Transverse colon (tissue), 4 donors: ENCODE data around the gene CD96. TPM values are rescaled to one million over a fixed set of nuclear protein-coding genes. Genes with fewer than 3 reads are reported as not detected.

ENCODE experiments used
- DNase-seq: peaks from one replicate; pipeline ENCODE4 v3.0.0-alpha.2; 2019
- H3K27ac ChIP-seq, 4 donors: fragments of 200-600 bp; sonication (generic); 2 replicates each; pipeline ENCODE4 v1.5.1; 2016 to 2018; ENCODE audit warnings: inconsistent platforms in 4 of 4
- H3K27me3 ChIP-seq: fragments of 200-600 bp; sonication (generic); 2 replicates; pipeline ENCODE4 v1.5.1; 2017; ENCODE audit warnings: inconsistent platforms
- H3K36me3 ChIP-seq, 4 donors: fragments of 200-600 bp; sonication (generic); 2 replicates each; pipeline ENCODE4 v1.5.1; 2017 to 2019; ENCODE audit warnings: inconsistent platforms in 4 of 4
- H3K4me1 ChIP-seq, 4 donors: fragments of 200-600 bp; sonication (generic); 2 replicates each; pipeline ENCODE4 v1.5.1; 2017 to 2020; ENCODE audit warnings: inconsistent platforms in 4 of 4
- H3K4me3 ChIP-seq, 4 donors: fragments of 200-600 bp; sonication (generic); 1 replicate in 1 of 4; 2 replicates in 3 of 4; pipeline versions ENCODE4 v1.5.1 to v1.6.1; 2017 to 2019; ENCODE audit warnings: inconsistent platforms in 4 of 4
- H3K9me3 ChIP-seq, 2 donors: fragments of 200-600 bp; sonication (generic); 2 replicates each; pipeline ENCODE4 v1.5.1; 2017 to 2019; ENCODE audit warnings: inconsistent platforms in 2 of 2
- CTCF ChIP-seq, 5 experiments: fragments of 200-600 bp in 3 of 5; fragments of 450-650 bp in 2 of 5; sonication (generic) in 3 of 5; IDR thresholded peaks; 1 replicate in 2 of 5; 2 replicates in 3 of 5; pipeline ENCODE4 v1.5.1; 2016 to 2017; ENCODE audit warnings: antibody characterized with exemption in 5 of 5, inconsistent platforms in 3 of 5, mild to moderate bottlenecking in 2 of 5, moderate library complexity in 1 of 5
- EP300 ChIP-seq: sonication (generic); formaldehyde crosslinking; IDR thresholded peaks from one replicate; pipeline ENCODE4 v1.6.1; 2017; ENCODE audit warnings: antibody characterized with exemption, low read depth
- POLR2A ChIP-seq: fragments of 450-650 bp; IDR thresholded peaks from one replicate; pipeline ENCODE4 v1.6.1; 2016; ENCODE audit warnings: antibody characterized with exemption, mild to moderate bottlenecking, moderate library complexity
- POLR2AphosphoS5 ChIP-seq, 3 donors: sonication (generic); formaldehyde crosslinking; IDR thresholded peaks; one replicate each; pipeline ENCODE4 v1.6.1; 2016; ENCODE audit warnings: antibody characterized with exemption in 3 of 3
- WGBS, 2 donors: methylation state at CpG; one replicate each; pipeline ENCODE4 v1.1.5; 2018; ENCODE audit warnings: low coverage in 1 of 2; 5-methylcytosine and 5-hydroxymethylcytosine counted together
- in situ Hi-C, 4 donors: fragments of 200-750 bp; cut with MboI; loops; one replicate each; pipeline versions ENCODE4 v1.15.0 to v1.15.1; 2017; ENCODE audit warnings: low sequenced_read_pairs in 3 of 4, low pct_ligation_motif_present in 1 of 4, low pct_unique_long_range_greater_than_20kb in 1 of 4
- intact Hi-C: fragments of 100-400 bp; cut with DNase I; formaldehyde crosslinking; loops from one replicate; pipeline ENCODE4 v1.15.1; 2023; ENCODE audit warnings: low total_unique reads
- total RNA-seq, 4 donors: library from RNA; depleted of rRNA; stranded (reverse); fragments of >200 nt; gene quantifications; one replicate each; pipeline ENCODE4 v1.1.0, GENCODE V29; 2016

CD96 gene
- total RNA-seq, 4 donors from 2014 or later, result 5.5 to 24.3 (median 13.0) TPM

DNA sequence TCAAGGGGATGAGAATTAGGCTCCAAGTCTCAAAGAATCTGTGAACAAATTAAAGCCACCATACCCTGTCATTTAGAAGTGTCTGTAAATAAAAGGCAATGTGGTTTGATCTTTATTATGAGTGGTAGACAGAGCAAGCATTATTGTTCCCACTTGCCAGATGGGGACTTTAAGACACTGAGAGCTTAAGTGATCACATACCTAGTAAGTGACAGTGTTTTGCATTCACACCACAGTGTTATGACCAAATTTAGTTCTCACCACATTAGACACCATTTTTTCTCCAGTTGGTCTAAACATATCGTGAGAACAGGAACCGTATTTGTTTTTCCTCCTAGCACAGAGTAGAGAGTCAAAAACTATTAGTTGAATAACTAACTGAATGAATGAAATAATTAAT is 66.4 kb downstream of the CD96 start:
- TF ChIP-seq EP300 (no peak), POLR2A (no peak), CTCF (IDR thresholded peaks at IDR 0.05) (no peak), POLR2AphosphoS5 (IDR thresholded peaks at IDR 0.05) (no peak)
- in situ Hi-C loops (no loop called here), intact Hi-C loops (no loop called here)
- 53 to 82% methylated on average over 2 of the region's 2 CpGs for WGBS, 2 donors
- Histone ChIP-seq H3K9me3 (no peaks in the 10 kb centered on the region), H3K27me3 (no peaks in the 10 kb centered on the region), H3K4me1 (no peaks in the 10 kb centered on the region), H3K36me3 (no peaks in the 10 kb centered on the region), H3K27ac (no peak overlapping the region), H3K4me3 (no peak overlapping the region)
- DNase-seq, result no peak

DNA sequence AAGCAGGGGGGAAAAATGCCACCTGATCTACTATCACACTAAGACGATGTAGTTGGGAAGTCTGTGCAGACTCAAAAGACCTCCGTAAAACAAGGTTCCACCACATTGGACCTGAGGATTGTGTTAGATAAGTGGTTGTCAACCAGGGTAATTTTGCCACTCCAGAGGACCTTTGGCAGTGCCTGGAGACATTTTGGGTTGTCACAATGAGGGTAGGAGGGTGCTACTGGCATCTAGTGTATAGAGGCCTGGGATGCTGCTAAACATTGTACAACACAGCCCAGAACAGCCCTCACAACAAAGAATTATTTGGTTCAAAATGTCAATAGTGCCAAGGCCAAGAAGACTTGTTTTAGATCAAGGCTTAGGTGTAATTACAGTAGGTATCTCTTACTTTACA is 67.7 kb downstream of the CD96 start:
- in situ Hi-C loops, result no loop called here
- 76 to 88% methylated on average over 2 of the region's 2 CpGs for WGBS, 2 donors
- Histone ChIP-seq H3K9me3 (no peaks in the 10 kb centered on the region), H3K4me3 (no peak overlapping the region), H3K4me1 (no peaks in the 10 kb centered on the region), H3K27ac (no peak overlapping the region), H3K27me3 (no peaks in the 10 kb centered on the region), H3K36me3 (no peaks in the 10 kb centered on the region)
- intact Hi-C loops, result no loop called here
- no peak for TF ChIP-seq POLR2A
- TF ChIP-seq POLR2AphosphoS5 (IDR thresholded peaks at IDR 0.05), result no peak
- TF ChIP-seq EP300, result no peak
- TF ChIP-seq CTCF (IDR thresholded peaks at IDR 0.05), result no peak
- DNase-seq, result no peak

DNA sequence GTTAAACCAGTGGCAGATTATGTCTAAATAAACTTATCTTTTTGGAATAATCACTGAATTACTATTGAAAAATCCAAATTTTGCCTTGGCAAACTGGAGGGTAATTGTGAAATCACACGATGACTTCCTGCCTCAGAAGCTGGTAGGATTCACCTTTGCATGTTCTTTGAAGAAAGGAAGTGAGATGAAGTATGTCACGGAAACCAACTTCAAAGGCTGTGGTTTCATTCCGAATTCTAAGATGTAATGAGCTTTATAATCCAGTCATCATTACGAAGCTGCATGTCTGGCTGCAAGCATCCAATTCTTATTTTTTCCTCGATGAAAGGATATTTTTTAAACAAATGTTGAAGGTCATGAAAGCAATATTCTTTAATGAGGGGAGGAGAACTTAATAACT is 68.2 kb downstream of the CD96 start:
- WGBS, 2 donors, result 61 to 77% methylated on average over 5 of the region's 5 CpGs
- Histone ChIP-seq H3K27me3 (no peaks in the 10 kb centered on the region), H3K27ac (no peak overlapping the region), H3K4me3 (no peak overlapping the region), H3K9me3 (no peaks in the 10 kb centered on the region), H3K36me3 (no peaks in the 10 kb centered on the region), H3K4me1 (no peaks in the 10 kb centered on the region)
- TF ChIP-seq POLR2A, result no peak
- TF ChIP-seq POLR2AphosphoS5 (IDR thresholded peaks at IDR 0.05), result no peak
- TF ChIP-seq EP300, result no peak
- no peak for TF ChIP-seq CTCF (IDR thresholded peaks at IDR 0.05)
- in situ Hi-C loops (no loop called here), intact Hi-C loops (no loop called here)
- no peak for DNase-seq

GRCh38 chr3:111610612-111611054 is 68.6 kb downstream of the CD96 start:
- Histone ChIP-seq H3K27me3 (no peaks in the 10 kb centered on the region), H3K9me3 (no peaks in the 10 kb centered on the region), H3K27ac (no peak overlapping the region), H3K36me3 (no peaks in the 10 kb centered on the region), H3K4me3 (no peak overlapping the region), H3K4me1 (no peaks in the 10 kb centered on the region)
- TF ChIP-seq POLR2AphosphoS5 (IDR thresholded peaks at IDR 0.05), result no peak
- no peak for TF ChIP-seq EP300
- no peak for TF ChIP-seq CTCF (IDR thresholded peaks at IDR 0.05)
- TF ChIP-seq POLR2A, result no peak
- in situ Hi-C loops (no loop called here), intact Hi-C loops (no loop called here)
- WGBS, 2 donors, result 70 to 77% methylated on average over 5 to 8 of the region's 8 CpGs
- no peak for DNase-seq
